Psoas muscle (tissue), 8 donors: Measurements from ENCODE around the gene NFKBIE. TPM values are rescaled to one million over a fixed set of nuclear protein-coding genes. Genes with fewer than 3 reads are reported as not detected.
"Not testable (repeated sequence)": the region's sequence is repeated elsewhere in the genome, so short reads cannot be mapped to it uniquely, and the experiment has no call there.

Source experiments
- ATAC-seq, 4 donors: fragments of 200-7000 bp; cut with Tn5 transposase; one replicate each; pipeline ENCODE4 v1.9.1; 2020; ENCODE audit warnings: moderate library complexity in 3 of 4, mild to moderate bottlenecking in 2 of 4
- DNase-seq, 2 donors: peaks; one replicate each; pipeline ENCODE4 v3.0.0-alpha.2; 2020
- H3K27ac ChIP-seq: fragments of 200-600 bp; one replicate; pipeline ENCODE4 v1.8.0; 2022
- H3K27me3 ChIP-seq, 3 donors: fragments of 200-600 bp in 1 of 3; one replicate each; pipeline versions ENCODE4 v1.6.1 to v1.8.0; 2013 to 2022; ENCODE audit warnings: low read length in 2 of 3, mild to moderate bottlenecking in 2 of 3, moderate library complexity in 1 of 3; ENCODE audit not compliant: insufficient read depth in 3 of 3
- H3K36me3 ChIP-seq, 2 donors: fragments of 200-600 bp in 1 of 2; one replicate each; pipeline versions ENCODE4 v1.6.1 to v1.8.0; 2013 to 2022; ENCODE audit warnings: low read depth in 1 of 2, mild to moderate bottlenecking in 1 of 2, moderate library complexity in 1 of 2; ENCODE audit not compliant: insufficient read depth in 1 of 2
- H3K4me1 ChIP-seq: fragments of 200-600 bp; one replicate; pipeline ENCODE4 v1.8.0; 2022
- H3K4me3 ChIP-seq: fragments of 200-600 bp; one replicate; pipeline ENCODE4 v1.8.0; 2022; ENCODE audit warnings: mild to moderate bottlenecking
- H3K9me3 ChIP-seq: fragments of 200-600 bp; one replicate; pipeline ENCODE4 v1.8.0; 2022
- CTCF ChIP-seq: fragments of 200-600 bp; IDR thresholded peaks from one replicate; pipeline ENCODE4 v1.8.0; 2022; ENCODE audit warnings: antibody characterized with exemption
- WGBS, 3 donors: extraction: QIAGEN DNeasy Blood & Tissue Kit; methylation state at CpG; one replicate each; pipeline versions ENCODE4 v1.1.6 to v1.1.7; 2013; 5-methylcytosine and 5-hydroxymethylcytosine counted together
- intact Hi-C, 2 donors: fragments of 100-400 bp; cut with DNase I; formaldehyde crosslinking; loops; one replicate each; pipeline versions ENCODE4 v1.11.0 to v1.14.2; 2022
- long read RNA-seq, 2 donors: library from polyadenylated mRNA; unstranded; transcript quantifications; one replicate each; pipeline ENCODE4 v2.0.0, GENCODE V29; 2021
- polyA plus RNA-seq, 3 donors: library from polyadenylated mRNA; stranded (reverse); fragments of 200-250 nt; gene quantifications; one replicate each; pipeline ENCODE4 v1.2.3, GENCODE V29; 2013
- total RNA-seq, 4 donors: library from RNA; stranded (reverse); fragmentation: NEBNext Ultra II Directional in 2 of 4; extraction: Animal tissue kit (Norgen Biotek cat#: 25700) in 2 of 4; gene quantifications; one replicate each; pipeline versions ENCODE4 v1.2.1 to v1.2.4, GENCODE V29; 2021 to 2023
- donor health status: healthy with polysubstance abuse.
- donor health status: DM: no; HTN: no; CAD: no; lungs with moderate emphysema.
- donor health status: Bipolar disorder and iron deficiency.
- donor health status: healthy.
- donor health status: DM: yes; HTN: yes; CAD: no.
- donor health status: DM: no; HTN: no; CAD: no.
- donor health status: DM: no; HTN: no; CAD: no.
- donor health status: DM: yes; HTN: yes; CAD: no.

NFKBIE gene
- 1 to 10 TPM; 2.1 to 5.0 (median 3.0) TPM for total RNA-seq
- 1 to 10 TPM; 2.8 to 5.2 (median 4.0) TPM for polyA plus RNA-seq
- long read RNA-seq, donor 1, transcript NFKBIE-201 (6 exons, 2,581 nt): major isoform, 6 of 7 reads
- long read RNA-seq, donor 1, partial matches to known transcripts: 1 of 7 reads
- long read RNA-seq, donor 1, other reads (novel, unspliced or antisense): 0 of 7 reads
- long read RNA-seq, donor 2, transcript NFKBIE-201 (6 exons, 2,581 nt): major isoform, 7 of 8 reads
- long read RNA-seq, donor 2, partial matches to known transcripts: 0 of 8 reads
- long read RNA-seq, donor 2, other reads (novel, unspliced or antisense): 1 of 8 reads

GRCh38 chr6:44265007-44265721 is at the start of gene NFKBIE:
TSS of gene NFKBIE (minus strand) at chr6:44265551. CDS start at chr6:44265346, 205 bp downstream.
- peaks cover 0 to 11% (median 8%) of the 10 kb centered on the region in 3 donors for H3K27me3 ChIP-seq
- ATAC-seq: peak; percentile 88 to 94 (median 90)
- no peaks in the 10 kb centered on the region for H3K9me3 ChIP-seq
- H3K36me3 ChIP-seq: peaks cover 0 to 8% of the 10 kb centered on the region in 2 donors
- WGBS, 3 donors: 0 to 1% (median 1%) methylated on average over 45 to 72 of the region's 72 CpGs
- intact Hi-C loops: loop anchor here (5.0 kb wide), 2 partner anchors 42 to 72 kb away; no protein-coding TSS in a partner anchor
- peak within 1 kb of the TSS; percentile 73 for H3K4me3 ChIP-seq
- peaks cover 15% of the 10 kb centered on the region for H3K4me1 ChIP-seq
- TF ChIP-seq CTCF: no peak
- peak within 1 kb of the TSS; percentile 73 for H3K27ac ChIP-seq
- DNase-seq: peak; percentile 96 to 97

- ATAC-seq, intact Hi-C loops: not testable (repeated sequence)
- WGBS, 3 donors: 84 to 90% (median 86%) methylated on average over 8 of the region's 8 CpGs
These were observed 49.3 kb upstream of the NFKBIE start for GRCh38 chr6:44314657-44315056.

GRCh38 chr6:44312901-44313788 is 47.8 kb upstream of the NFKBIE start, which contains the start of gene AARS2:
TSS of gene AARS2 (minus strand) at chr6:44313347. CDS start at chr6:44313323, 24 bp downstream.
- intact Hi-C loops: no loop called here
- Histone ChIP-seq H3K27me3 (no peaks in the 10 kb centered on the region), H3K27ac (peak within 1 kb of the TSS; percentile 74), H3K4me3 (peak within 1 kb of the TSS; percentile 95), H3K9me3 (no peaks in the 10 kb centered on the region), H3K4me1 (peaks cover 6% of the 10 kb centered on the region), H3K36me3 (peaks cover 0 to 36% of the 10 kb centered on the region in 2 donors)
- TF ChIP-seq CTCF: peak; percentile 97
- ATAC-seq: peak; percentile 95 to 99 (median 98)
- DNase-seq: peak; percentile 89 to 94
- WGBS, 3 donors: 1 to 2% (median 1%) methylated on average over 49 to 52 of the region's 52 CpGs

More at GRCh38 chr6:44314657-44315056, 49.3 kb upstream of the NFKBIE start:
- DNase-seq, H3K27me3 ChIP-seq, H3K4me3 ChIP-seq, H3K9me3 ChIP-seq, H3K27ac ChIP-seq, H3K4me1 ChIP-seq: not testable (repeated sequence)
- H3K36me3 ChIP-seq: peaks cover 0 to 21% of the 10 kb centered on the region in 2 donors

- H3K9me3 ChIP-seq: no peaks in the 10 kb centered on the region
- intact Hi-C loops: no loop called here
- ATAC-seq (no peak), DNase-seq (no peak)
- 73 to 85% (median 73%) methylated on average over 3 of the region's 3 CpGs for WGBS, 3 donors
- no peak overlapping the region for H3K4me3 ChIP-seq
- H3K4me1 ChIP-seq: peaks cover 6% of the 10 kb centered on the region
- H3K27ac ChIP-seq: no peak overlapping the region
- no peak for TF ChIP-seq CTCF
- no peaks in the 10 kb centered on the region for H3K27me3 ChIP-seq
- peaks cover 0 to 50% of the 10 kb centered on the region in 2 donors for H3K36me3 ChIP-seq
These were observed 46.4 kb upstream of the NFKBIE start for GRCh38 chr6:44311767-44312166.
